T1000 (cell line): ENCODE results near the gene FAM221B.

Experiments used
- DNase-seq: peaks from one replicate; lab custom pipeline; 2025; ENCODE audit warnings: mixed read lengths; lab: John Stamatoyannopoulos, UW

Gene FAM221B

GRCh38 chr9:35828716-35829083 is at the start of gene FAM221B:
TSS of gene FAM221B (minus strand) at chr9:35828732. CDS start at chr9:35826161, 2,571 bp downstream.
- DNase-seq = no peak

- no peak for DNase-seq
Observed at GRCh38 chr9:35872505-35872904, 44.0 kb upstream of the FAM221B start.

- no peak for DNase-seq
Observed at GRCh38 chr9:35871545-35871944, 43.0 kb upstream of the FAM221B start.

- no peak for DNase-seq
Observed at GRCh38 chr9:35870351-35870923, 41.9 kb upstream of the FAM221B start, which contains the start of gene OR13J1. TSS of gene OR13J1 (minus strand) at chr9:35870401. CDS start at chr9:35870401, 0 bp downstream.

GRCh38 chr9:35869621-35870216 is 41.2 kb upstream of the FAM221B start:
- DNase-seq = no peak

- no peak for DNase-seq
Observed at GRCh38 chr9:35868933-35869332, 40.4 kb upstream of the FAM221B start.

- DNase-seq = no peak
Observed at GRCh38 chr9:35867538-35867937, 39.0 kb upstream of the FAM221B start.

GRCh38 chr9:35864695-35865255 is 36.2 kb upstream of the FAM221B start:
- DNase-seq = no peak

- no peak for DNase-seq
Observed at GRCh38 chr9:35863583-35863982, 35.1 kb upstream of the FAM221B start.

GRCh38 chr9:35862328-35862727 is 33.8 kb upstream of the FAM221B start:
- DNase-seq = no peak

- no peak for DNase-seq
Observed at GRCh38 chr9:35861161-35861897, 32.8 kb upstream of the FAM221B start.

- no peak for DNase-seq
Observed at GRCh38 chr9:35859990-35860339, 31.4 kb upstream of the FAM221B start.

GRCh38 chr9:35859310-35859989 is 30.9 kb upstream of the FAM221B start:
- DNase-seq = no peak

GRCh38 chr9:35858458-35858857 is 29.9 kb upstream of the FAM221B start:
- DNase-seq = no peak

- DNase-seq = no peak
Observed at GRCh38 chr9:35856882-35857281, 28.4 kb upstream of the FAM221B start.

GRCh38 chr9:35856206-35856605 is 27.7 kb upstream of the FAM221B start:
- DNase-seq = no peak

GRCh38 chr9:35854091-35854762 is 25.7 kb upstream of the FAM221B start:
- no peak for DNase-seq

GRCh38 chr9:35852876-35853865 is 24.6 kb upstream of the FAM221B start:
- no peak for DNase-seq

GRCh38 chr9:35852267-35852815 is 23.8 kb upstream of the FAM221B start:
- DNase-seq = no peak
